Hematopoietic multipotent progenitor cell treated with erythropoietin and hydrocortisone succinate and interleukin-3 and kit ligand, for 17 days (in vitro differentiated cells): ENCODE measurements around the gene CHRNA7.
"Not testable (repeated sequence)": the region's sequence is repeated elsewhere in the genome, so short reads cannot be mapped to it uniquely, and the experiment has no call there.

Source experiments
- DNase-seq: peaks from one replicate; pipeline ENCODE4 v3.0.0-alpha.2; 2015; ENCODE audit warnings: low spot score

CHRNA7 gene

DNA sequence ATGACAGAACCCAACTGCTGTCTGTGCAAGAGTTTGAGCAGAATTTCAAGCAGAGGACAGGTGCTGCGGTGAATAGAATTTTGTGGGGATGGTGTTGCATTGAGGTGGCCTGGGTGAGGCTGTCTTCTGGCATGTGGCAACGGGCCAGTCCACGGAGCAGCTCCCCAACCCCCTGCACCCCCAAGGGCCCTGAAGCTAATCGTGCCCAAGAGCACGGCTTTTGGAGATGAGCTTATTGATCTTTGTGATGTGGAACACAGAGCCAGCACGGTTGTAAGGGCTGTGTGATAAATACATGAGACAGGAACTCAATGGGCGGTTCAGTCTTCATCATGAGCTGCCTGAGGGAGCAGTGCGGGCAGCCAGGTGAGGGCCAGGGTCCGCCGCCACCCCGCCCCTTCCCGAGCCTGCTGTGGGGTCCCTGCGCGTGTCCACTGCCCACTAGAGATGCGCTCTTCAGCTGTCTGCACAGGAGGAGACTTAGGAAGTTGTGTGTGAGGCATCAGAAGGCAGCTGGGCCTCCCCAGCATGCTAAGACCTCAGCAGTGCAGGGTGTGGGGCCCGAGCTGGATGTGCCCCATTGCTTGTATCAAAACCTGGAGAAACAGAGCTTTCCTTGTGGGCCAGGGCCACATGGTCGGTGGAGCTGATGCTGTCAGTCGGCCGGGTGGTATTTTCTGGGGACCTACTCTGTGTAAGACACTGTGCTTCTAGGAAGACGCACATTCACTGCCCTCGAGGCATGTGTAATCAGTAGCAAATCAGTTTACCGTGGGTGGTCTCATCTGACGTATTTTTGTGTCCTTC is 90.5 kb downstream of the CHRNA7 start:
- DNase-seq = no peak

- no peak for DNase-seq
These were observed 91.0 kb downstream of the CHRNA7 start for GRCh38 chr15:32121384-32121695.

- no peak for DNase-seq
These were observed 91.7 kb downstream of the CHRNA7 start for GRCh38 chr15:32122013-32122412.

GRCh38 chr15:32123473-32123872 is 93.2 kb downstream of the CHRNA7 start:
- no peak for DNase-seq

DNA sequence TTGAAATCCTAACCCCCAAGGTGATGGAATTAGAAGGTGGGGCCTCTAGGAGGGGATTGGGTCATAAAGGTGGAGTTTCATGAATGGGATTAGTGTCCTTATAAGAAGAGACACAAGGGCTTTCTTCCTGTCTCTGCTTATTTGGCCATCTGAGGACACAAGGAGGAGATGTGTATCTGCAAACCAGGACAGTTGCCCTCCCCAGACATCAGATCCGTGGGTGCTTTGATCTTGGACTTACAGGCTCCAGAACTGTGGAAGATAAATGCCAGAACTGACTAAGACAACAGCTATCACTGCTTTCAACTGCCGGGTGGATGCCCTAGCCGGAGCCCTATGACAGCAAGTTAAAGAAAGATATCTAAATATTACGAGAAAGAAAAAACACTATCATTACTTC is 94.4 kb downstream of the CHRNA7 start:
- no peak for DNase-seq

DNA sequence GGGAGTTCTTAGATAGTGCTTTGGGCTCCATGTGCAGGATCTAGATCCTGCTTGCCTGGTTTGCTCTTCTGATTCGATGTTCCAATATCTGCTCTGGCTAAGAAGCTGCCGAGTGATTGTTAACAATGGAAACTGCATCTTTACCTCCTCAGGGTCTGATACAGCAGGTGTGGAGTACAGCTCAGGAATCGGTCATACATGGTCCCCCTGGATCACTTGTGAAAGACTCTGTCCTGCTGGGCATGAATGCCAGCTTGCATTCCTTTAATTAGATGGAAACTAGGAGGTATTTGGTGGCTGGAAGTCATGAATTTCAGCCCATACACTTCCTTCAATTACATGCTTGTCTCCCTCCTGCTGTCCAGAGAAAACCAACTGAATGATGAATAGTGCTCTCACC is 95.3 kb downstream of the CHRNA7 start:
- no peak for DNase-seq

- no peak for DNase-seq
These were observed 99.5 kb downstream of the CHRNA7 start for GRCh38 chr15:32129815-32130214.

GRCh38 chr15:32130823-32131222 is 100.5 kb downstream of the CHRNA7 start:
- DNase-seq = no peak

DNA sequence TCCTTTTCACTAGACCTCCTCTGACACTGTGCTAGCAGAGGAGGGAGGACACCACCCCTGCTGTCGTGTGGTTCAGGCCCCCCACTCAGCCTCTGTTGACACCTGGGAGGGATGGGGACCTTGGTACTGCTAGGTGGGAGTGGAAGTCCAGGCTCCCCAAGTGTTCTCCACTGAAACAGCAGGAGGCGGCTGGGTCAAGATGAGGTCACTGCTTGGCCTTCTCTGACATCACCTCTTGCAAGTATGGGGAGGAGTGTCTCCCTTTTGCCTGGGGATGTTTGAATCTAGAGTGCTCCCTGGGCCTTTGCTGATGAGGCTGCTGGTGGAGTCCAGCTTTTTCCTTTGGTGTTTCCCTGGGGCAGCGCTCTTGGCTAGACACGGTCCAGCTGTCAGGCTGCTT is 101.5 kb downstream of the CHRNA7 start:
- no peak for DNase-seq

- DNase-seq = no peak
These were observed 102.5 kb downstream of the CHRNA7 start for GRCh38 chr15:32132859-32133258.

GRCh38 chr15:32134842-32135241 is 104.5 kb downstream of the CHRNA7 start:
- DNase-seq = no peak

- no peak for DNase-seq
These were observed 105.0 kb downstream of the CHRNA7 start for GRCh38 chr15:32135335-32135734.

DNA sequence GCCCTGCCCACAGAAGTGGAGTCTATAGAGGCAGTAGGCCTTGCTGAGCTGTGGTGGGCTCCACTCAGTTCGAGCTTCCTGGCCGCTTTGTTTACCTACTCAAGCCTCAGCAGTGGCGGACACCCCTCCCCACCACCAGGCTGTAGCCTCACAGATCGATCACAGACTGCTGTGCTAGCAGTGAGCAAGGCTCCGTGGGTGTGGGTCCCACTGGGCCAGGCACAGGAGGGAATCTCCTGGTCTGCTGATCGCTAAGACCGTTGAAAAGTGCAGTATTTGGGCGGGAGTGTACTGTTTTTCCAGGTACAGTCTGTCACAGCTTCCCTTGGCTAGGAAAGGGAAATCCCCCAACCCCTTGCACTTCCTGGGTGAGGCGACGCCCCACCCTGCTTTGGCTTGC is 115.2 kb downstream of the CHRNA7 start:
- DNase-seq = not testable (repeated sequence)

- DNase-seq = no peak
These were observed 118.7 kb downstream of the CHRNA7 start for GRCh38 chr15:32148833-32149555.

GRCh38 chr15:32152574-32152973 is 122.3 kb downstream of the CHRNA7 start:
- DNase-seq = no peak

DNA sequence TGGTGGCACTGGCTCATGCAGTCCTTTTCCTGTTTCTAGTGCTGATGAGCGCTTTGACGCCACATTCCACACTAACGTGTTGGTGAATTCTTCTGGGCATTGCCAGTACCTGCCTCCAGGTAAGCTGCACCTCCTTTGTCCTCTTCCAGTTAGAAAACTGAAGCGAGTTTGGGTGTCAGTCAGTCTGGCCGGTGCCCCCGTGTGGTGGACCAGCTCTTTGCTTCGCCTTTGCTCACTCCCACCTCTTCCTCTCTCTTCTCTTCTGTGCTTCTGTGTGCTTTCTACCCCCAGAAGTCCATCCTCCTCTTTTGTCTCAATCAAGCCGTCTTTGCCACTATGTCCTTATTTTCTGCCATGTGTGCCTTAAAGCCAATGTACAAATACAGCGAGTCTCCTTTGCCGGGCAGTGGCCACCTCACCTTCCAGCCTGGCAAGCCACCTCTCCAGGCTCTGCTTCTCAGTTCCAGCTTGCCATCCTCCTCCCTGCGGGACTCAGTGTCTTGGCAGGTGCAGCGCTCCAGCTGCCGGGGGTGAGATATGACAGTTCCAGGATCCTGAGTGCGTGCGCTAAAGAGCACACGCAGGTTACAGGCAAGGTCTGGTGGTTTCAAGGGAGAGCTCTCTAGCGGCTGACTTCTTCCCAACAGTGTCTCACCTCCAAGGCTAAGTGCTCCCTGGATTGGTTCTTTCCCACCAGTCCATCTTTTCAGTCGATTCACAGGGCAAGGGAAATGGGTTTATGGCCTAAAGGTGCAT is 123.7 kb downstream of the CHRNA7 start:
- DNase-seq = not testable (repeated sequence)

GRCh38 chr15:32162143-32162542 is 131.8 kb downstream of the CHRNA7 start:
- DNase-seq = not testable (repeated sequence)

DNA sequence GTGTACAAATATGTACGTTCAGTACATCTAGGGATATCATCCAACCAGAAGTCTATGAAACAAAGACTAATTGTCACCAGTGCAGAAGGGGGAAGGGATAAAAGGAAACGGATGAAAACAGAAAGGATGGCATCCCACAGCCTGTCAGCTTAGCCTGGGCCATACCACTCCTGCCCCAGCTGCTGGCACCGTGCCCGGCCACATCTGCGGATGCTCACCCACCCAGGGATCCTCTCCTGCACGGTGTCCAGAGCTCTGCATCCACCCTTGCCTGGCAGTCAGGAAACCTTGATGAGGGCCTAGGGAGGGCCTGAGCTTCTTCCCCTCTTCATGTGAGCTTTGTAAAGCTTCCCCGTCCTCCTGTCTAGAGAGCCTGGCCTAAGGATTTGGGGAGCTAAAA is 133.8 kb downstream of the CHRNA7 start:
- not testable (repeated sequence) for DNase-seq

- not testable (repeated sequence) for DNase-seq
These were observed 134.4 kb downstream of the CHRNA7 start for GRCh38 chr15:32164747-32165146.

DNA sequence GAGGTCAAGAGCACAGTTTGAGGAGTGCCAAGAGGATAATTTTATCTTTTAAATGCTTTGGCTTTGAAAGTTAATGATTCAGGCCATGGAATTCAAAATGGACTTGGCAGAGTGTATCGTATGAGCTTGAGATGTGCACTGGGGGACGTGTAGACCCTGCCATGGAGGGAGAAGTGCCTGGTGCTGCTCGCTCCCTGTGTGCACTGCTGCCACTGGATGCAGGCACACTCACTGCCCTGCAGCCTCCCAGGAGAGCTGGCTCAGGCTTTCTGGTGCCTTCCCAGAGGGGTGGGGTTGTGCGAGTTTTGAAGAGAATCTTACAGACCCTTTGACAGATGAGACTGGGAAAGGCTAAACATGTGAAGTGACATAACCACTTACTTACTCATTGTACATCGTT is 135.5 kb downstream of the CHRNA7 start:
- DNase-seq = not testable (repeated sequence)

- DNase-seq = not testable (repeated sequence)
These were observed 136.0 kb downstream of the CHRNA7 start for GRCh38 chr15:32166270-32166669.

DNA sequence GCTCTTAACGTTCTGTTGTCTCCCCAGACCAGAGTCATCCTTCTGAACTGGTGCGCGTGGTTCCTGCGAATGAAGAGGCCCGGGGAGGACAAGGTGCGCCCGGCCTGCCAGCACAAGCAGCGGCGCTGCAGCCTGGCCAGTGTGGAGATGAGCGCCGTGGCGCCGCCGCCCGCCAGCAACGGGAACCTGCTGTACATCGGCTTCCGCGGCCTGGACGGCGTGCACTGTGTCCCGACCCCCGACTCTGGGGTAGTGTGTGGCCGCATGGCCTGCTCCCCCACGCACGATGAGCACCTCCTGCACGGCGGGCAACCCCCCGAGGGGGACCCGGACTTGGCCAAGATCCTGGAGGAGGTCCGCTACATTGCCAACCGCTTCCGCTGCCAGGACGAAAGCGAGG is 137.6 kb downstream of the CHRNA7 start:
- DNase-seq = not testable (repeated sequence)

DNA sequence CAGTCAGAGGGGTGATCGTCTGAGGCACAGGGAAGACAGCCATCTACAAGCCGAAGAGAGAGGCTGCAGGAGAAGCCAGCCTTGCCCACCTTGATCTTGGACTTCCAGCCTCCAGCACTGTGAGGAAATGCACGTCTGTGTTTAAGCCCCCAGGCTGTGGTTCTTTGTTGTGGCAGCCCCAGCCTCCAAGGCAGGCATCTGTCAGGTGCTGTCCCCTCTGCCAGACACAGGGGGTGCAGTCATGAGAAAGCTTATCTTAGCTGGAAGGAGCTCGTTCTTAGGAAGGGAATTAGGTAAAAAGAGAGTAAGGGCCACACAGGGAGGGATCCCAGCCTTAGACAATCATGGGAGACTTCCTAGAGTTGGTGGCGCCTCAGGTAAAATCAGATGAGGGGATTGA is 150.3 kb downstream of the CHRNA7 start:
- not testable (repeated sequence) for DNase-seq
